Transverse colon (tissue), 4 donors: ENCODE measurements around the gene TBC1D13. TPM values are rescaled to one million over a fixed set of nuclear protein-coding genes. Genes with fewer than 3 reads are reported as not detected.

Experiments used
- DNase-seq: peaks from one replicate; pipeline ENCODE4 v3.0.0-alpha.2; 2019
- H3K27ac ChIP-seq, 4 donors: fragments of 200-600 bp; sonication (generic); 2 replicates each; pipeline ENCODE4 v1.5.1; 2016 to 2018; ENCODE audit warnings: inconsistent platforms in 4 of 4
- H3K27me3 ChIP-seq: fragments of 200-600 bp; sonication (generic); 2 replicates; pipeline ENCODE4 v1.5.1; 2017; ENCODE audit warnings: inconsistent platforms
- H3K36me3 ChIP-seq, 4 donors: fragments of 200-600 bp; sonication (generic); 2 replicates each; pipeline ENCODE4 v1.5.1; 2017 to 2019; ENCODE audit warnings: inconsistent platforms in 4 of 4
- H3K4me1 ChIP-seq, 4 donors: fragments of 200-600 bp; sonication (generic); 2 replicates each; pipeline ENCODE4 v1.5.1; 2017 to 2020; ENCODE audit warnings: inconsistent platforms in 4 of 4
- H3K4me3 ChIP-seq, 4 donors: fragments of 200-600 bp; sonication (generic); 1 replicate in 1 of 4; 2 replicates in 3 of 4; pipeline versions ENCODE4 v1.5.1 to v1.6.1; 2017 to 2019; ENCODE audit warnings: inconsistent platforms in 4 of 4
- H3K9me3 ChIP-seq, 2 donors: fragments of 200-600 bp; sonication (generic); 2 replicates each; pipeline ENCODE4 v1.5.1; 2017 to 2019; ENCODE audit warnings: inconsistent platforms in 2 of 2
- EP300 ChIP-seq: sonication (generic); formaldehyde crosslinking; IDR thresholded peaks from one replicate; pipeline ENCODE4 v1.6.1; 2017; ENCODE audit warnings: antibody characterized with exemption, low read depth
- POLR2A ChIP-seq: fragments of 450-650 bp; IDR thresholded peaks from one replicate; pipeline ENCODE4 v1.6.1; 2016; ENCODE audit warnings: antibody characterized with exemption, mild to moderate bottlenecking, moderate library complexity
- POLR2AphosphoS5 ChIP-seq, 3 donors: sonication (generic); formaldehyde crosslinking; IDR thresholded peaks; one replicate each; pipeline ENCODE4 v1.6.1; 2016; ENCODE audit warnings: antibody characterized with exemption in 3 of 3
- WGBS, 2 donors: methylation state at CpG; one replicate each; pipeline ENCODE4 v1.1.5; 2018; ENCODE audit warnings: low coverage in 1 of 2; 5-methylcytosine and 5-hydroxymethylcytosine counted together
- in situ Hi-C, 4 donors: fragments of 200-750 bp; cut with MboI; loops; one replicate each; pipeline versions ENCODE4 v1.15.0 to v1.15.1; 2017; ENCODE audit warnings: low sequenced_read_pairs in 3 of 4, low pct_ligation_motif_present in 1 of 4, low pct_unique_long_range_greater_than_20kb in 1 of 4
- intact Hi-C: fragments of 100-400 bp; cut with DNase I; formaldehyde crosslinking; loops from one replicate; pipeline ENCODE4 v1.15.1; 2023; ENCODE audit warnings: low total_unique reads
- total RNA-seq, 4 donors: library from RNA; depleted of rRNA; stranded (reverse); fragments of >200 nt; gene quantifications; one replicate each; pipeline ENCODE4 v1.1.0, GENCODE V29; 2016
- TF ChIP-seq, protein P1 (sequence below), 5 experiments: fragments of 200-600 bp in 3 of 5; fragments of 450-650 bp in 2 of 5; sonication (generic) in 3 of 5; IDR thresholded peaks; 1 replicate in 2 of 5; 2 replicates in 3 of 5; pipeline ENCODE4 v1.5.1; 2016 to 2017; ENCODE audit warnings: antibody characterized with exemption in 5 of 5, inconsistent platforms in 3 of 5, mild to moderate bottlenecking in 2 of 5, moderate library complexity in 1 of 5

Gene TBC1D13
- total RNA-seq, 4 donors from 2014 or later, result 9.6 to 244 (median 21.6) TPM

DNA sequence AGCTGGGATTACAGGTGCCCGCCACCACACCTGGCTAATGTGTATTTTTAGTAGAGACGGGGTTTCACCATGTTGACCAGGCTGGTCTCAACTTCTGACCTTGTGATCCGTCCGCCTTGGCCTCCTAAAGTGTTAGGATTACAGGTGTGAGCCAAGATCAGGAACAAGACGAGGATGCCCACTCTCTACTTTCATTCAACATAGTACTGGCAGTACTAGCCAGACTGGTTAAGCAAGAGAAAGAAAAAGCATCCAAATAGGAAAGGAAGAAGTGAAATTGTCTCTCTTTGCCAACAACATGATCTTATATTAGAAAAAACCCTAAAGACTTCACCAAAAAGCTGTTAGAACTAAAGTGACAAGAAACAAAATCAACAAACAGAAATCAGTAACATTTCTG, 23.8 kb downstream of the TBC1D13 start:
- H3K4me3 ChIP-seq, result no peak overlapping the region
- in situ Hi-C loops, result no loop called here
- TF ChIP-seq EP300 (no peak), POLR2A (no peak), POLR2AphosphoS5 (IDR thresholded peaks at IDR 0.05) (no peak)
- TF ChIP-seq, protein P1, sequence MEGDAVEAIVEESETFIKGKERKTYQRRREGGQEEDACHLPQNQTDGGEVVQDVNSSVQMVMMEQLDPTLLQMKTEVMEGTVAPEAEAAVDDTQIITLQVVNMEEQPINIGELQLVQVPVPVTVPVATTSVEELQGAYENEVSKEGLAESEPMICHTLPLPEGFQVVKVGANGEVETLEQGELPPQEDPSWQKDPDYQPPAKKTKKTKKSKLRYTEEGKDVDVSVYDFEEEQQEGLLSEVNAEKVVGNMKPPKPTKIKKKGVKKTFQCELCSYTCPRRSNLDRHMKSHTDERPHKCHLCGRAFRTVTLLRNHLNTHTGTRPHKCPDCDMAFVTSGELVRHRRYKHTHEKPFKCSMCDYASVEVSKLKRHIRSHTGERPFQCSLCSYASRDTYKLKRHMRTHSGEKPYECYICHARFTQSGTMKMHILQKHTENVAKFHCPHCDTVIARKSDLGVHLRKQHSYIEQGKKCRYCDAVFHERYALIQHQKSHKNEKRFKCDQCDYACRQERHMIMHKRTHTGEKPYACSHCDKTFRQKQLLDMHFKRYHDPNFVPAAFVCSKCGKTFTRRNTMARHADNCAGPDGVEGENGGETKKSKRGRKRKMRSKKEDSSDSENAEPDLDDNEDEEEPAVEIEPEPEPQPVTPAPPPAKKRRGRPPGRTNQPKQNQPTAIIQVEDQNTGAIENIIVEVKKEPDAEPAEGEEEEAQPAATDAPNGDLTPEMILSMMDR (IDR thresholded peaks at IDR 0.05), result no peak
- H3K9me3 ChIP-seq, result no peaks in the 10 kb centered on the region
- no peak overlapping the region for H3K27ac ChIP-seq
- peaks cover 0 to 16% (median 0%) of the 10 kb centered on the region in 4 donors for H3K36me3 ChIP-seq
- H3K4me1 ChIP-seq, result no peaks in the 10 kb centered on the region
- DNase-seq, result no peak
- WGBS, 2 donors, result 40 to 64% methylated on average over 1 to 5 of the region's 5 CpGs
- H3K27me3 ChIP-seq, result no peaks in the 10 kb centered on the region
- intact Hi-C loops, result no loop called here

DNA sequence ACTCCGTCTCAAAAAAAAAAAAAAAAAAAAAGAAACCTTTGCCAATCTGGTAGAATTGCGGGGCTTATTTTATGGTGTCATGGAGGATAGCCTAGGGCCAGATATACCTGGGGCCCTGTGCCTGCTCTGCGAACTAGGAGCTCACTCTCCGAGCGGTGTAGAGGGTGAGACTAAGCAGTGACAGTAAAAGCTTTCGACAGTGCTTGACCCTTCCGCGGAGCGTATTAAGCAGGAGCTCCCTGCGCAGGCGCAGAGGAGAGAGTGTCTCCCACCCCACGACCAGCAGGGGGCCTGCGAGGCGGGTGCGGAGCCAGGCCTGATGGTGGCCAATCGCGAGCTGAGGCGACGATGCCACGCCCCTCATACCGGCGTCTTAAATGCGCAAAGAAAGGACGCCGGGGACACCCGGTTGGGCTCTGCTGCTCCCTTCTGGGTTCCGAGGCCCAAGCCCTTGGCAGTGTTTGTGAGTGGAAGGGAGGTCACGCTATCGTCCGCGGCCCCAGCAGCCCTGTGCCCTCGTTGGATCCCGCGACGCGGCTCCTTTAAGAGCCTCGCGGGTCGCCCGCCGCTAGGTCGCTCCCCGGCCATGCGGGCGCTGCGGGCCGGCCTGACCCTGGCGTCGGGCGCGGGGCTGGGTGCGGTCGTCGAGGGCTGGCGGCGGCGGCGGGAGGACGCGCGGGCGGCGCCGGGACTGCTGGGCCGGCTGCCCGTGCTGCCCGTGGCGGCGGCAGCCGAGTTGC, 31.2 kb downstream of the TBC1D13 start, which contains the start of gene ENDOG:
Gene ENDOG (plus strand): TSS at position 402 of the 740 bp plus-strand sequence. CDS start 185 bp downstream, at position 587.
- Histone ChIP-seq H3K9me3 (no peaks in the 10 kb centered on the region), H3K4me1 (peaks cover 10 to 18% (median 16%) of the 10 kb centered on the region in 4 donors), H3K27me3 (no peaks in the 10 kb centered on the region), H3K36me3 (no peaks in the 10 kb centered on the region), H3K4me3 (peak within 1 kb of the TSS; percentile 57 to 69 (median 58)), H3K27ac (peak within 1 kb of the TSS; percentile 84 to 95 (median 90))
- DNase-seq, result peak; percentile 99
- WGBS, 2 donors, result 1 to 6% methylated on average over 3 to 69 of the region's 70 CpGs
- intact Hi-C loops, result no loop called here
- TF ChIP-seq POLR2A (peak; percentile 76), EP300 (no peak), POLR2AphosphoS5 (IDR thresholded peaks at IDR 0.05) (peak; percentile 83 to 92 (median 86))
- TF ChIP-seq, protein P1 (IDR thresholded peaks at IDR 0.05), result peak; percentile 96 to 99 (median 98)
- in situ Hi-C loops, result no loop called here

DNA sequence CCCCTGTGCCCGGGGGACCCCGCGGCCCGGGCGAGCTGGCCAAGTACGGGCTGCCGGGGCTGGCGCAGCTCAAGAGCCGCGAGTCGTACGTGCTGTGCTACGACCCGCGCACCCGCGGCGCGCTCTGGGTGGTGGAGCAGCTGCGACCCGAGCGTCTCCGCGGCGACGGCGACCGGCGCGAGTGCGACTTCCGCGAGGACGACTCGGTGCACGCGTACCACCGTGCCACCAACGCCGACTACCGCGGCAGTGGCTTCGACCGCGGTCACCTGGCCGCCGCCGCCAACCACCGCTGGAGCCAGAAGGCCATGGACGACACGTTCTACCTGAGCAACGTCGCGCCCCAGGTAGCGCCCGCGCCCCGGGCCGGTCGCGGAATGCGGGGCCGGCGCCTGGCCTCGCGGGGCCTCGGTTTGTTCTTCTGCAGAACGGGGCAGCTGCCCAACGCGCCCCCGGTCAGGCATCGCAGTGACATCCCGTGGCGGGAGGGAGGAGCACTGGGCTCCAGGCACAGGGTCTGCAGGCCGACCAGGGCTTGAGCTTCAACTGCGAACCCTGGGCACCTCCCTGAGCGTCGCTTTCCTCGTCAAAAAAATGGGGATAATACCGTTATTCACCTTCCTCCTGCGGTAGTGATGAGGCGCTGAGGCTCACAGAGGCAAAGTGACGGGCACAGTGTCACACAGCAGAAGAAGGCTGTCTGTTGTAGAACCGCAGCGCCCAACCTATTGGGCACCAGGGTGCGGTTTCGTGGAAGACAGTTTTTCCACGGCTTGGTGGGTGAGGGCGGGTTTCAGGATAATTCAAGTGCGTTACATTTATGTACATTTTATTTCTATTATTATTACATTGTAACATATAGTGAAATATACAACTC, 32.0 kb downstream of the TBC1D13 start:
- H3K4me1 ChIP-seq, result peaks cover 10 to 18% (median 16%) of the 10 kb centered on the region in 4 donors
- intact Hi-C loops, result no loop called here
- H3K36me3 ChIP-seq, result no peaks in the 10 kb centered on the region
- DNase-seq, result peak; percentile 43
- 10 to 31% methylated on average over 3 to 66 of the region's 90 CpGs for WGBS, 2 donors
- H3K27me3 ChIP-seq, result no peaks in the 10 kb centered on the region
- no peaks in the 10 kb centered on the region for H3K9me3 ChIP-seq
- no peak for TF ChIP-seq EP300
- peak overlapping the region; percentile 84 to 95 (median 90) for H3K27ac ChIP-seq
- in situ Hi-C loops, result no loop called here
- H3K4me3 ChIP-seq, result peak overlapping the region; percentile 57 to 69 (median 58)

DNA sequence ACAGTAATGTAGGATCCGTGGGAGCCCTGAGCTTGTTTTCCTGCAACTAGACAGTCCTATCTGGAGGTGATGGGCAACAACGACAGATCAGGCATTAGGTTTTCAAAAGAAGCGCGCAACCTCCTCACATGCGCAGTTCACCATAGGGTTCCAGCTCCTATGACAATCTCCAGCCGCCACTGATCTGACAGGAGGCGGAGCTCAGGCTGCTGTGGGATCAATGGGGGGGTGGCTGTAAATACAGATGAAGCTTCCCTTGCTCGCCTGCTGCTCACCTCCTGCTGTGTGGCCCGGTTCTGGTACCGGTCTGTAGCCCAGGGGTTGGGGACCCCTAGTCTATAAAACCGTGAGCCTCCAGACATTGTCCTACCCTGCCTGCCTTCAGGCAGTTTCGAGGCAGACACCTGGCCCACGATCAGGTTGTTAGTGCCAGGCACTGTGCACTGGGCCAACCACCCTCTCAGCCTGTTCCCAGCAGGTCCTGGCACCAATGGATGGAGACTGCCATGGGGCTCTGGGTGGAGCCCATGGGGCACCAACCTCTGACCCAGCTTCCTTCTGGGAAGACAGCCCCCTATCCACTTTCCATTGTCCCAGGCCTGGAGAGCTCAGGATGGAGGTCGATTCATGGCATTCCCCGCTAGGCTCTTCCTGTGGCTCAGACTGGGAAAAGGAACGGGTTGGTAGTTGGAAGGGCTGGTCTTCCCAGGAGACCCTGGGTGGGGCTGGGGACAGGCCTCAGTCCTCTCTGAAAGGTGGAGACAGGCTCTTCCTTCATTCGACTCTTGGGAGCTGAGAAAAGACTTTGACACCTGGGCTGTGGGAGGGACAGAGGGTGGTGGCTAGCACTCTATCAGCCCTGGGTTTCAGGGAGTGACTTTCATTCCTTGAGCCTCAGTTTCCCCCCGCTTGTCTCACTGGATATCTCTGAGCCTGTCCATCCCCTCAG, 32.9 kb downstream of the TBC1D13 start:
- H3K9me3 ChIP-seq, result no peaks in the 10 kb centered on the region
- peaks cover 10 to 18% (median 16%) of the 10 kb centered on the region in 4 donors for H3K4me1 ChIP-seq
- H3K27me3 ChIP-seq, result no peaks in the 10 kb centered on the region
- no peak for TF ChIP-seq POLR2A
- TF ChIP-seq EP300, result no peak
- peak in 2 of 3 donors; percentile 53 to 81 for TF ChIP-seq POLR2AphosphoS5 (IDR thresholded peaks at IDR 0.05)
- TF ChIP-seq, protein P1 (IDR thresholded peaks at IDR 0.05), result no peak
- peak overlapping the region in 2 of 4 donors; percentile 45 to 95 for H3K27ac ChIP-seq
- peak overlapping the region in 1 of 4 donors; percentile 57 for H3K4me3 ChIP-seq
- no peaks in the 10 kb centered on the region for H3K36me3 ChIP-seq
- intact Hi-C loops, result no loop called here
- 40 to 62% methylated on average over 3 to 18 of the region's 18 CpGs for WGBS, 2 donors
- in situ Hi-C loops, result no loop called here
- peak; percentile 47 for DNase-seq
